ENCODE measurements around the gene ARID1B.

Gene ARID1B

DNA sequence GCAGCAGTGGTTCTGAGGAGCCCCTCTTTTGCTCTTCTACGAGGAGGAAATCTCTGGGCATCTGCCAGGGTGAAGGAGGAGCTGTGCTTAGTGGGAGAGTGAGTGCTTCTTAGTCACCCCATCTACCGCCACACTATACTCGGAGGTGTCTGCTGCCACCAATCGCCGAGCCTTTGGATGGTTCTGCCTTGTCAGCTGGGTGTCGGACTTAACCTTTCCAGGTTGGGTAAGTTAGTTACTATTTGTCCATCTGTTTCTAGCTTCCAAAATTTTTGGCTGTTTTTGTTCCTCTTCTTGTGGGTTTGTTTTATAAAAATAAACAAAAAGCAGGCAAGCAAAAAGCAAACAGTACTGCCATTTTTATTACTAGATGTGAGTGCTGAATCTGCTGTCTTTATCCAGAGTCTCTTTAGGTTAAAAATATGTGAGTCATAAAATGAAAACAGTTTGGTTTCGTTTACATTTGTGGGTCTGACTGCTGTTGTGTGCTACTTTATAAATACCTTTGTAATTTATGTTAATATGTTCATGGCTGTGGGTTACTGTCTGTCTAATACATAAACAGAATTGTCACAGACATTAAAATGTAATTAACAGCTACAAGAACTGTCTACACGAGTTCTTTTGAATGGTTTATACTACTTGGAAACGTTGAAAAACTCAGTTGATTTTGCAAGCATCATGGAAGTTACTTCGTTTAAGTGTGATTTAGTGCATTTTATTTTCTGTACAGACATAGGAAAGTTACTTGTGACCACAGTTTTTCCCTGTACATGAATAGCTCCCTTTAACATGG lies 89.2 kb downstream of the ARID1B start:
- H3K4me3 ChIP-seq (ENCODE audit: low read depth, low read length): peak overlapping the region; percentile 9; the same call in 1 of the 2 replicates
- TF ChIP-seq, protein P1, sequence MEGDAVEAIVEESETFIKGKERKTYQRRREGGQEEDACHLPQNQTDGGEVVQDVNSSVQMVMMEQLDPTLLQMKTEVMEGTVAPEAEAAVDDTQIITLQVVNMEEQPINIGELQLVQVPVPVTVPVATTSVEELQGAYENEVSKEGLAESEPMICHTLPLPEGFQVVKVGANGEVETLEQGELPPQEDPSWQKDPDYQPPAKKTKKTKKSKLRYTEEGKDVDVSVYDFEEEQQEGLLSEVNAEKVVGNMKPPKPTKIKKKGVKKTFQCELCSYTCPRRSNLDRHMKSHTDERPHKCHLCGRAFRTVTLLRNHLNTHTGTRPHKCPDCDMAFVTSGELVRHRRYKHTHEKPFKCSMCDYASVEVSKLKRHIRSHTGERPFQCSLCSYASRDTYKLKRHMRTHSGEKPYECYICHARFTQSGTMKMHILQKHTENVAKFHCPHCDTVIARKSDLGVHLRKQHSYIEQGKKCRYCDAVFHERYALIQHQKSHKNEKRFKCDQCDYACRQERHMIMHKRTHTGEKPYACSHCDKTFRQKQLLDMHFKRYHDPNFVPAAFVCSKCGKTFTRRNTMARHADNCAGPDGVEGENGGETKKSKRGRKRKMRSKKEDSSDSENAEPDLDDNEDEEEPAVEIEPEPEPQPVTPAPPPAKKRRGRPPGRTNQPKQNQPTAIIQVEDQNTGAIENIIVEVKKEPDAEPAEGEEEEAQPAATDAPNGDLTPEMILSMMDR (IDR thresholded peaks at IDR 0.05; ENCODE audit: insufficient read depth, low read depth, low read length, missing control alignments): no peak
- DNase-seq (ENCODE audit: low read depth): peak; percentile 54

DNA sequence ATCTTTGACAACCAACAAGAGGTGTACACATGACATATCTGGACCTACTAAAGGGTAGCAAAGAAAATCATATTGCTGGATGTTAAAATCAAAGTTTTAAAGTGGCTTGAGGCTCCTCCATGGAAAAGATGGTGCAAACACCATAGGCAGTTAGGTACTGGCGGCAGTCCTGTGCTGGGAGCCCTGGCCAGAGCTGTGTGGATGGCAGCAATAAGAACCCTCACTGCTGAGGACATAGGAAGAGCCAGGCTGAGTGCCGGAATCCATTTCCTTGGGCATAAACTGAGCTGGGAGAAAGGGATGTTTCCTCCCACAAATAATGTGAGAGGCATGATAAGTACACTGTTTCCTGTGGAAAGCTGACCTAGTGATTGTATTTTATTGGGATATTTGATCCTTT lies 89.9 kb downstream of the ARID1B start:
- TF ChIP-seq, protein P1 (IDR thresholded peaks at IDR 0.05; ENCODE audit: insufficient read depth, low read depth, low read length, missing control alignments): no peak
- DNase-seq (ENCODE audit: low read depth): no peak
- H3K4me3 ChIP-seq (ENCODE audit: low read depth, low read length): no peak overlapping the region

DNA sequence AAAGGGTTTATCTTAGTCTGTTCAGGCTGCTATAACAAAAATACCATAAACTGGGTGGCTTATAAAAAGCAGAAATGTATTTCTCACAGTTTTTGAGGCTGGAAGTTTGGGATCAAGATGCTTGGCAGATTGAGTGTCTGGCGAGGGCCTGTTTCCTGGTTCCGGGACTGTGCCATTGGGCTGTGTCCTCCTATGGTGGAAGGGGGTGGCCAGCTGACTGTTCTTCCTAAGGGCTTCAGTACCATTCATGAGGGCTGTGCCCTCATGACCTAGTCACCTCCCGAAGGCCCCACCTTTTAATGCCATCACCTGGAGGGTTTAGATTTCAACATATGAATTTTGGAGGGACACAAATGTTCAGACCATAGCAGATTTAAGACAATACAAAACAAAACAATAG lies 91.2 kb downstream of the ARID1B start:
- no peak for DNase-seq (ENCODE audit: low read depth)
- TF ChIP-seq, protein P1 (IDR thresholded peaks at IDR 0.05; ENCODE audit: insufficient read depth, low read depth, low read length, missing control alignments): no peak
- H3K4me3 ChIP-seq (ENCODE audit: low read depth, low read length): no peak overlapping the region

DNA sequence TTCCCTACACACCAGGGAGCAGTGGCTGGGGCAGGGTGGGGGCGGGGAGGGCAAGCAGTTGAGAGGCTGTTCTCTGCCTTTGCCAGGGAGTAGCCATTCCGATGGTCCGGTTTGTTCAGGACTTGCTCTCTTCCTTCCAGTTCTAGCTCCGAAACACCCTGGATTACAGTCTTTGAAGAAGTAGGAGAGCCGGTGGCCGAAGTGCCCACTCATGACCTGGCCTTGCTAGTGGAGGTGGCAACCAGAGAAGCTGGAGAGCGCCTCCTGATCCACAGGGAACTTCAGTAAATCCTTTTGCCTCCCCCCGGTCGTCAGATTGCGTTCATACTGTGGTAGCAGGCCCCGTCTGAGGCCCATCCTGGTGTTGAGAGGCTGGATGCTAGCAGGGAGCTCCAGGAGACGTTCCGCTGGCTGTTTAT lies 92.8 kb downstream of the ARID1B start:
- no peak overlapping the region for H3K4me3 ChIP-seq (ENCODE audit: low read depth, low read length)
- no peak for DNase-seq (ENCODE audit: low read depth)
- TF ChIP-seq, protein P1 (IDR thresholded peaks at IDR 0.05; ENCODE audit: insufficient read depth, low read depth, low read length, missing control alignments): no peak

DNA sequence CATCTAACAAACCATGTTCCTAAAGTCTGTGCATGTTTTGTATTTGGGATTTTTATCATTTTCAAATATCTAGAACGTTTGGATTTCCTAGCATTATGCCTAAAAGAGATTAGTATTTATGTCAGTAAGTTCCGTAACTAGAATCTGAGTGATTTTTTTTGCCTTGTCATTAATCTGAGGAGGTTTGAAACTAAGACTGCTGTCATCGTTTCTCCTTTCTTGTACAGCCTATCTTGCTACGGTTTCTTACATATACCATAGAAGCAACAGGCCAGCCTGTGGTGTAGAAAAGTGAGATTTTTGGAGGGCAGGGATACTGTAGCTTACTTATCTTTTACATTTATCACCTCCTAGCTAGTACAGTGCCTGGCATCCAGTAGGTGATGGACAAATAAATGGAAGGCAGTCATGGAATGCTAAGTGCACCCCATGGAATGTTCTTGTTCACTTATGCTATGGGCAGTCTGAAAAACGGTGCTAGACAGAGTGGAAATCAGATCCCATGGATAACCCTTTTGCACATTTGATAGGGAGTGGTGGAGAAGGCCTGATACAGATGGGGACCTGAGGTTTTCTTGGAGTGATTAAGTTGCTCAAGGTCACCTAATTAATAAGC lies 93.9 kb downstream of the ARID1B start:
- H3K4me3 ChIP-seq (ENCODE audit: low read depth, low read length): no peak overlapping the region
- no peak for DNase-seq (ENCODE audit: low read depth)
- TF ChIP-seq, protein P1 (IDR thresholded peaks at IDR 0.05; ENCODE audit: insufficient read depth, low read depth, low read length, missing control alignments): no peak

DNA sequence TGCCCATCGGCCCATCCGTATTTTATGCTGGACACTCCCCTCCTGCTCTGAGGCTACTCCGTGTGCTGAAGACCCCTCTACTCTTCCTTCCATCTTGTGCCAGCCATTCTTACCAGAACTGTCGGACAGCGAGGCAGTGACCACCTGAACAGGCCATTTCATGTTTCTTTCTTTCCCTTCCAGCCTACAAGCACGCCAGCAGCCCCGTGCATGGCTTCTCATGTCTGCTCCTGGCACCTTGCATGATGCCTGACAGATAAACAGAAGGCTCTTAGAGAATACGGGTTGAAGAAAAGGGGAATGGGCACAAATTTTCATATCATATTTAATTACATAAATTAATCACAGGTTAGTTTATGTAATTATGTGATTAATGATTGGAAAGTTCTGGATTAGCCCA lies 95.7 kb downstream of the ARID1B start:
- DNase-seq (ENCODE audit: low read depth): no peak
- TF ChIP-seq, protein P1 (IDR thresholded peaks at IDR 0.05; ENCODE audit: insufficient read depth, low read depth, low read length, missing control alignments): no peak
- H3K4me3 ChIP-seq (ENCODE audit: low read depth, low read length): no peak overlapping the region
